ENCODE data around the gene DNM3.
"Not testable (repeated sequence)": the region's sequence is repeated elsewhere in the genome, so short reads cannot be mapped to it uniquely, and the experiment has no call there.

DNM3 gene

GRCh38 chr1:172359491-172359999, 518.2 kb downstream of the DNM3 start:
- peak; percentile 81 for DNase-seq (ENCODE audit: low read depth)
- no peak for TF ChIP-seq CTCF (conservative IDR thresholded peaks at IDR 0.05; ENCODE audit: low read depth, low read length)
- H3K4me3 ChIP-seq (ENCODE audit: low read length): no peak overlapping the region

GRCh38 chr1:172360511-172360910, 519.2 kb downstream of the DNM3 start:
- TF ChIP-seq CTCF (conservative IDR thresholded peaks at IDR 0.05; ENCODE audit: low read depth, low read length): no peak
- H3K4me3 ChIP-seq (ENCODE audit: low read length): no peak overlapping the region
- peak; percentile 84 for DNase-seq (ENCODE audit: low read depth)

- no peak for DNase-seq (ENCODE audit: low read depth)
- TF ChIP-seq CTCF (conservative IDR thresholded peaks at IDR 0.05; ENCODE audit: low read depth, low read length): no peak
- no peak overlapping the region for H3K4me3 ChIP-seq (ENCODE audit: low read length)
These were observed 519.7 kb downstream of the DNM3 start for GRCh38 chr1:172360985-172361384.

DNA sequence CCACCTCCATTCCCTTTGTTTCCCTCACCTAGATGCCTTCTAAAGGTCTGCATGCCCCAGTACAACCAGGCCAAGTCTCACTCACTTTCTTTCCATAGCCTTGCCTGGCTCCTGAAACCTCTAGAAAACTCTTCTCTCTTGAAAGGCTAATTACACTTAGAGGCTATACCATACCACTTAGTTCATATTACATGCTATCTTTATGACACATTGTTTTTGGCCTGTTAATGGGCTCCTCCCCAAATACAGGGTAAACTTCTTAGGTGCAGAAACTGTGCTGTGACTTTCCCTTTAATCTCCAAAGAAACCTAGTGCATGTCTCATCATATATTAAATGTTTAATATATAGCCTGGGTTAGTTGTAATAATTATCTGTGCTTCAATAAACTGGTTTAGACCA, 522.6 kb downstream of the DNM3 start:
- no peak for DNase-seq (ENCODE audit: low read depth)
- H3K4me3 ChIP-seq (ENCODE audit: low read length): no peak overlapping the region
- no peak for TF ChIP-seq CTCF (conservative IDR thresholded peaks at IDR 0.05; ENCODE audit: low read depth, low read length)

- DNase-seq (ENCODE audit: low read depth): not testable (repeated sequence)
These were observed 530.3 kb downstream of the DNM3 start for GRCh38 chr1:172371646-172372045.

DNA sequence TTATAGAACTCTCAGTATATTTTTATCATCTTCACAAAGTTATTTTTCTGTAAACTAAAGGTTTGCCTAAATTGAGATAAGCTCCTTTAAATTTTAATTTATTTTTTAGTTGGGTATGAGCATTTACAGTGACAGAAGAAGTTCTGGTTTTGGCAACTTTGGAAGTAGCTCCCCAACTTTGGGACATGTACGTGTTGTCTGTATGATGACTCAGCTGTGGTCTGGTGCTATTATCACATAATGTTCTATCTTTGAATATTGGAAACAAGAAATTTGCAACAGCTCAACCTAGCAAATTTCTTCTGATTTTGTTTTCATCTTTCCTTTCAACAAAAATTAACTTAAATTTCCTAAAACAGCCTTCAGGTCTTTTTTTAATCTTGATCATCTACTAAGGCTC, 532.6 kb downstream of the DNM3 start:
- TF ChIP-seq CTCF (conservative IDR thresholded peaks at IDR 0.05; ENCODE audit: low read depth, low read length): no peak
- DNase-seq (ENCODE audit: low read depth): no peak
- no peak overlapping the region for H3K4me3 ChIP-seq (ENCODE audit: low read length)

More at GRCh38 chr1:172371646-172372045, 530.3 kb downstream of the DNM3 start:
- H3K4me3 ChIP-seq (ENCODE audit: low read length): not testable (repeated sequence)

DNA sequence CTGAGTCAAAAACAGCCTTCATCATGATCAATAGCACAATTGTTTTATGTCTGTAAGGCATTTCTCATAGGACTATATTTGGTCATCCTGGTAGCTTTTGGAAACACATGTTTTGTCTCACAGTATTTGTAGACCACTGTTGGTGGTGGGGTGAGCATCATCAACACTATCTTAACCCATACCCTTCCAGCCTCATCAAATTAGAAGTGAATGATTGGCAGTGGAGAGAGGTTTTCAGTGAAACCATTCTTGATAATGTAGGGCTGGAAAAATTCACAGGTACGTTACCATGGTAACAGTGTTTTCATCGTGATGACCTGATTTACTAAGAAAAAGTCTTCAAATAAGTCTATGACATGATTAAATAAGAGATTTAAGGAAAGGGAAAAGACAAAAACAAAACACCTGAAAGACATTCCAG, 533.9 kb downstream of the DNM3 start:
- no peak overlapping the region for H3K4me3 ChIP-seq (ENCODE audit: low read length)
- no peak for DNase-seq (ENCODE audit: low read depth)
- no peak for TF ChIP-seq CTCF (conservative IDR thresholded peaks at IDR 0.05; ENCODE audit: low read depth, low read length)

DNA sequence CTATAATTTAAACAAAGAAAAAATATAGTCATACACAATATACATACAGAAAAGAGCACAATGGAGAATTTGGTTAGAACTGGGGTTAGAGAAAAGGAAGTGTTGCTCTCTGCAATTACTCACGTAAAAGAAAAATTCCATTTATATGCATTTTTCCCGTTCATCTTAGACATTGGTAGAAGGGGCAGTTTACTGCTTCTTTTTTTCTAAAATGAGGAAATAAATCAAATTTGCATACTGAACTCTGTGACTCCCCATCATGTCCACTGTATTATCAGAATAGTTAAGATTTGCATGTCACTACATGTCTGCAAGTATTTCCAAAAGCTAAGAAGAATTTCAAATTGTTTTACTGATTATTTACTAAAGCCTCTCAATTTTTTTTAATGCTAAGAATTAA, 535.1 kb downstream of the DNM3 start:
- H3K4me3 ChIP-seq (ENCODE audit: low read length): no peak overlapping the region
- TF ChIP-seq CTCF (conservative IDR thresholded peaks at IDR 0.05; ENCODE audit: low read depth, low read length): no peak
- DNase-seq (ENCODE audit: low read depth): no peak
